ENCODE measurements around the gene C20orf144.
"Not testable (repeated sequence)": the region's sequence is repeated elsewhere in the genome, so short reads cannot be mapped to it uniquely, and the experiment has no call there.

The C20orf144 gene

GRCh38 chr20:33644313-33645071 lies 17.6 kb upstream of the C20orf144 start:
- no peak for FAIRE-seq
- no peak for TF ChIP-seq CTCF (IDR thresholded peaks at IDR 0.05; ENCODE audit: insufficient read depth, missing control alignments)

GRCh38 chr20:33645072-33645358 lies 17.1 kb upstream of the C20orf144 start:
- DNase-seq (ENCODE audit: insufficient read length, low spot score): no peak
- no peak for TF ChIP-seq CTCF (IDR thresholded peaks at IDR 0.05; ENCODE audit: insufficient read depth, missing control alignments)

More at GRCh38 chr20:33644313-33645071, 17.6 kb upstream of the C20orf144 start:
- no peak for DNase-seq (ENCODE audit: insufficient read length, low spot score)

DNA sequence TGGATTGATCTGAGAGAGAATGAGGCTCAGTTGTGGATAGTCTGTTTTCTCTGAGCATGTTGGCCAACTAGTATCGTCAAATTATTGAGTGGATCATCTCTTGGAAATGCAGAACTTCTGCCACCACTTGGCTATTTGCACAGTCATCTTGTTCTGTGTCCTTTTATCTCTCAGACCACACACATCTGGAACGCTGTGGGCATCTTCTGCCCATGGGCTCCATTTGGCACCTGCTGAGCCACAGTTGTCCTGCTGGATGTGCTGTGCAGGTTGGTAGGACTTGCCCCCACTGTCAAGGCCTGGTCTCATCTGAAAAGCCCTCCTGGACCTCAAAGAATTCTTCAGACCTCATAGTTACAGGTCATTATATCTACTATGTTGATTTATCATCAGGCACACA lies 16.7 kb upstream of the C20orf144 start:
- no peak for FAIRE-seq
- DNase-seq (ENCODE audit: insufficient read length, low spot score): no peak
- TF ChIP-seq CTCF (IDR thresholded peaks at IDR 0.05; ENCODE audit: insufficient read depth, missing control alignments): no peak

More at GRCh38 chr20:33645072-33645358, 17.1 kb upstream of the C20orf144 start:
- FAIRE-seq: no peak

GRCh38 chr20:33646191-33646590 lies 15.9 kb upstream of the C20orf144 start:
- TF ChIP-seq CTCF (IDR thresholded peaks at IDR 0.05; ENCODE audit: insufficient read depth, missing control alignments): no peak
- no peak for FAIRE-seq
- DNase-seq (ENCODE audit: insufficient read length, low spot score): no peak

- DNase-seq (ENCODE audit: insufficient read length, low spot score): peak; percentile 18
- not testable (repeated sequence) for FAIRE-seq
Observed at GRCh38 chr20:33646959-33647602, 15.0 kb upstream of the C20orf144 start.

- TF ChIP-seq CTCF (IDR thresholded peaks at IDR 0.05; ENCODE audit: insufficient read depth, missing control alignments): no peak
- peak; percentile 20 for DNase-seq (ENCODE audit: insufficient read length, low spot score)
- FAIRE-seq: no peak
Observed at GRCh38 chr20:33647603-33648395, 14.3 kb upstream of the C20orf144 start.

DNA sequence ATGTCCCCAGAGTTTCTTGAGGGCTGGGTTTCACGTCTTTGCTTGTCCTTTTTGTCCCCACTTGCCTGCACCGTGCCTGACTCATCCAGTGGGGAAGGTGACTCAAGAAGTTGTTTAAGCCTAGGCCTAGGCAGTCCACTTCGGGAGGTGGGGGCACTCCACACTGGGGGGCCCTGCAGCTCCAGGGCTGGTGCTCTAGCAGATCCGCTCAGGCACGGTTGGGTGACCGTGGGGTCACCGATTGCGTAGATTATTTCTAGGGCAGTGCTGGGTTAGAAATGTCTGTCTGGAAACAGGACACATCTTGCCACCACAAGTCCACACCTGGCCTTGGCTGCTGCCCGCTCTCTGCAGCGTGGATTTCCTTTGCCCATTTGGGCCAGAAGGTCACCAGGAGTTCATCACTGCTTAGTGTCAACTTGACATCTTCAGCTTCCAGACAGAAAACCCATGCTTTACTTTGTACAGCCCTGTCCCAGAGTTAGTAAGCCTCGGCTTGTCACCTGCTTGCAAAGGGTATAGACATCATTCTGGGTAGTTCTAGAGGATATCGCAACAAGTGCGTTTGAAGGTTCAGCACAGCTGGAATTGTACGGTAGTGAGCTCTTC lies 13.6 kb upstream of the C20orf144 start:
- TF ChIP-seq CTCF (IDR thresholded peaks at IDR 0.05; ENCODE audit: insufficient read depth, missing control alignments): no peak
- DNase-seq (ENCODE audit: insufficient read length, low spot score): no peak
- no peak for FAIRE-seq
